ENCODE measurements around the gene MYO5A.

DNA sequence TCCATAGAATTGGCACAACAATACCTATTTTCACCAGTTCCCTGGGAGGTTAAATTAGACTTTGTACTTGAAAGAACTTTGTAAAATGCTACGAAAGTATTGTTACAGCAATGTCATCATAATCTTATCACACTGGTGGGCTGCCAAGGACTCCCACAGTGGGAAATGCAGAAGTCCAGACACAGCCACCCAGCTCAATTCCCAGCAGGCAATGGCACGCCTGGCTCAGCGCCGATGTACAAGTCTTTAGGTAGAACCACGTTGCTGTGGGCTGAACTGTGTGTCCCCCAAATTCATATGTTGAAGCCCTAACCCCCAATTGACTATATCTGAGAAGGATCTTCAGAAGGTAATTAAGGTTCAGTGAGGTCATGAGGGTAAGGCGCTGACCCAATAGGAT is 245.4 kb downstream of the MYO5A start:
- TF ChIP-seq, protein P1, sequence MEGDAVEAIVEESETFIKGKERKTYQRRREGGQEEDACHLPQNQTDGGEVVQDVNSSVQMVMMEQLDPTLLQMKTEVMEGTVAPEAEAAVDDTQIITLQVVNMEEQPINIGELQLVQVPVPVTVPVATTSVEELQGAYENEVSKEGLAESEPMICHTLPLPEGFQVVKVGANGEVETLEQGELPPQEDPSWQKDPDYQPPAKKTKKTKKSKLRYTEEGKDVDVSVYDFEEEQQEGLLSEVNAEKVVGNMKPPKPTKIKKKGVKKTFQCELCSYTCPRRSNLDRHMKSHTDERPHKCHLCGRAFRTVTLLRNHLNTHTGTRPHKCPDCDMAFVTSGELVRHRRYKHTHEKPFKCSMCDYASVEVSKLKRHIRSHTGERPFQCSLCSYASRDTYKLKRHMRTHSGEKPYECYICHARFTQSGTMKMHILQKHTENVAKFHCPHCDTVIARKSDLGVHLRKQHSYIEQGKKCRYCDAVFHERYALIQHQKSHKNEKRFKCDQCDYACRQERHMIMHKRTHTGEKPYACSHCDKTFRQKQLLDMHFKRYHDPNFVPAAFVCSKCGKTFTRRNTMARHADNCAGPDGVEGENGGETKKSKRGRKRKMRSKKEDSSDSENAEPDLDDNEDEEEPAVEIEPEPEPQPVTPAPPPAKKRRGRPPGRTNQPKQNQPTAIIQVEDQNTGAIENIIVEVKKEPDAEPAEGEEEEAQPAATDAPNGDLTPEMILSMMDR (IDR thresholded peaks at IDR 0.05): no peak
- TF ChIP-seq CREM (CRISPR knock-in tag; IDR thresholded peaks at IDR 0.05) (no peak), MAX (CRISPR knock-in tag; IDR thresholded peaks at IDR 0.05) (no peak), MYBL2 (CRISPR knock-in tag; IDR thresholded peaks at IDR 0.05) (no peak), IRF2 (CRISPR knock-in tag; IDR thresholded peaks at IDR 0.05; ENCODE audit: borderline replicate concordance, low read depth) (no peak), CREB1 (CRISPR knock-in tag; IDR thresholded peaks at IDR 0.05) (no peak), RELA (CRISPR knock-in tag; IDR thresholded peaks at IDR 0.05; ENCODE audit: borderline replicate concordance) (no peak), JUN (CRISPR knock-in tag; IDR thresholded peaks at IDR 0.05) (no peak), KAT7 (CRISPR knock-in tag; IDR thresholded peaks at IDR 0.05; ENCODE audit: borderline replicate concordance) (no peak), NR1H2 (CRISPR knock-in tag; IDR thresholded peaks at IDR 0.05) (no peak), TCF7 (CRISPR knock-in tag; IDR thresholded peaks at IDR 0.05; ENCODE audit: low read depth) (no peak)
- TF ChIP-seq, protein P2, sequence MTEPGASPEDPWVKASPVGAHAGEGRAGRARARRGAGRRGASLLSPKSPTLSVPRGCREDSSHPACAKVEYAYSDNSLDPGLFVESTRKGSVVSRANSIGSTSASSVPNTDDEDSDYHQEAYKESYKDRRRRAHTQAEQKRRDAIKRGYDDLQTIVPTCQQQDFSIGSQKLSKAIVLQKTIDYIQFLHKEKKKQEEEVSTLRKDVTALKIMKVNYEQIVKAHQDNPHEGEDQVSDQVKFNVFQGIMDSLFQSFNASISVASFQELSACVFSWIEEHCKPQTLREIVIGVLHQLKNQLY (CRISPR knock-in tag; IDR thresholded peaks at IDR 0.05): no peak
- TF ChIP-seq, protein P3, sequence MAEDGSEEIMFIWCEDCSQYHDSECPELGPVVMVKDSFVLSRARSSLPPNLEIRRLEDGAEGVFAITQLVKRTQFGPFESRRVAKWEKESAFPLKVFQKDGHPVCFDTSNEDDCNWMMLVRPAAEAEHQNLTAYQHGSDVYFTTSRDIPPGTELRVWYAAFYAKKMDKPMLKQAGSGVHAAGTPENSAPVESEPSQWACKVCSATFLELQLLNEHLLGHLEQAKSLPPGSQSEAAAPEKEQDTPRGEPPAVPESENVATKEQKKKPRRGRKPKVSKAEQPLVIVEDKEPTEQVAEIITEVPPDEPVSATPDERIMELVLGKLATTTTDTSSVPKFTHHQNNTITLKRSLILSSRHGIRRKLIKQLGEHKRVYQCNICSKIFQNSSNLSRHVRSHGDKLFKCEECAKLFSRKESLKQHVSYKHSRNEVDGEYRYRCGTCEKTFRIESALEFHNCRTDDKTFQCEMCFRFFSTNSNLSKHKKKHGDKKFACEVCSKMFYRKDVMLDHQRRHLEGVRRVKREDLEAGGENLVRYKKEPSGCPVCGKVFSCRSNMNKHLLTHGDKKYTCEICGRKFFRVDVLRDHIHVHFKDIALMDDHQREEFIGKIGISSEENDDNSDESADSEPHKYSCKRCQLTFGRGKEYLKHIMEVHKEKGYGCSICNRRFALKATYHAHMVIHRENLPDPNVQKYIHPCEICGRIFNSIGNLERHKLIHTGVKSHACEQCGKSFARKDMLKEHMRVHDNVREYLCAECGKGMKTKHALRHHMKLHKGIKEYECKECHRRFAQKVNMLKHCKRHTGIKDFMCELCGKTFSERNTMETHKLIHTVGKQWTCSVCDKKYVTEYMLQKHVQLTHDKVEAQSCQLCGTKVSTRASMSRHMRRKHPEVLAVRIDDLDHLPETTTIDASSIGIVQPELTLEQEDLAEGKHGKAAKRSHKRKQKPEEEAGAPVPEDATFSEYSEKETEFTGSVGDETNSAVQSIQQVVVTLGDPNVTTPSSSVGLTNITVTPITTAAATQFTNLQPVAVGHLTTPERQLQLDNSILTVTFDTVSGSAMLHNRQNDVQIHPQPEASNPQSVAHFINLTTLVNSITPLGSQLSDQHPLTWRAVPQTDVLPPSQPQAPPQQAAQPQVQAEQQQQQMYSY (CRISPR knock-in tag; IDR thresholded peaks at IDR 0.05): no peak
- TF ChIP-seq, protein P4, sequence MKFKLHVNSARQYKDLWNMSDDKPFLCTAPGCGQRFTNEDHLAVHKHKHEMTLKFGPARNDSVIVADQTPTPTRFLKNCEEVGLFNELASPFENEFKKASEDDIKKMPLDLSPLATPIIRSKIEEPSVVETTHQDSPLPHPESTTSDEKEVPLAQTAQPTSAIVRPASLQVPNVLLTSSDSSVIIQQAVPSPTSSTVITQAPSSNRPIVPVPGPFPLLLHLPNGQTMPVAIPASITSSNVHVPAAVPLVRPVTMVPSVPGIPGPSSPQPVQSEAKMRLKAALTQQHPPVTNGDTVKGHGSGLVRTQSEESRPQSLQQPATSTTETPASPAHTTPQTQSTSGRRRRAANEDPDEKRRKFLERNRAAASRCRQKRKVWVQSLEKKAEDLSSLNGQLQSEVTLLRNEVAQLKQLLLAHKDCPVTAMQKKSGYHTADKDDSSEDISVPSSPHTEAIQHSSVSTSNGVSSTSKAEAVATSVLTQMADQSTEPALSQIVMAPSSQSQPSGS (CRISPR knock-in tag; IDR thresholded peaks at IDR 0.05; ENCODE audit: borderline replicate concordance, low read depth): no peak
